Activated T-helper 1 cell treated with anti-CD3 and anti-CD28 coated beads, Interleukin-12 subunit alpha, Interleukin-12 subunit beta, Interleukin-2, Interleukin-4 antibody, amounts not matched to agents 30 ng/mL and 10 ng/mL and 1 ng/mL, durations not matched to agents 14 hours and 24 hours and 36 hours (primary cell): ENCODE measurements around the gene SPATA20. TPM values are rescaled to one million over a fixed set of nuclear protein-coding genes. Genes with fewer than 3 reads are reported as not detected.

Experiments
- DNase-seq: peaks from one replicate; pipeline ENCODE4 v3.0.0; 2021; ENCODE audit warnings: low spot score
- H3K27ac Mint-ChIP-seq: one replicate; pipeline ENCODE4 v1.8.0; 2021; ENCODE audit warnings: mild to moderate bottlenecking, mixed read lengths
- H3K27me3 Mint-ChIP-seq: one replicate; pipeline ENCODE4 v1.8.0; 2022; ENCODE audit warnings: mild to moderate bottlenecking, moderate library complexity, mixed read lengths; ENCODE audit not compliant: insufficient read depth
- H3K36me3 Mint-ChIP-seq: one replicate; pipeline ENCODE4 v1.8.0; 2021; ENCODE audit warnings: low read depth, mixed read lengths
- H3K4me1 Mint-ChIP-seq: one replicate; pipeline ENCODE4 v1.8.0; 2021; ENCODE audit warnings: low read depth, mixed read lengths
- H3K4me3 Mint-ChIP-seq: one replicate; pipeline ENCODE4 v1.8.0; 2021; ENCODE audit warnings: mild to moderate bottlenecking, moderate library complexity, mixed read lengths
- H3K9me3 Mint-ChIP-seq: one replicate; pipeline ENCODE4 v1.8.0; 2021; ENCODE audit warnings: mixed read lengths
- intact Hi-C: fragments of 100-400 bp; cut with micrococcal nuclease; formaldehyde crosslinking; loops from one replicate; pipeline ENCODE4 v1.15.1; 2024
- total RNA-seq: library from RNA; stranded (reverse); gene quantifications from 2 replicates; pipeline ENCODE4 v1.2.3, GENCODE V29; 2022

SPATA20 gene
- total RNA-seq, 1 donor from 2014 or later: 20.5 TPM

GRCh38 chr17:50527155-50527762 lies 19.7 kb upstream of the SPATA20 start:
- Mint-ChIP-seq H3K27ac (no peak overlapping the region), H3K36me3 (no peaks in the 10 kb centered on the region), H3K4me3 (no peak overlapping the region), H3K27me3 (peaks cover 21% of the 10 kb centered on the region), H3K9me3 (no peaks in the 10 kb centered on the region), H3K4me1 (no peaks in the 10 kb centered on the region)
- no peak for DNase-seq
- intact Hi-C loops: no loop called here

- Mint-ChIP-seq H3K9me3 (no peaks in the 10 kb centered on the region), H3K27me3 (peaks cover 27% of the 10 kb centered on the region), H3K36me3 (no peaks in the 10 kb centered on the region), H3K4me1 (no peaks in the 10 kb centered on the region), H3K4me3 (no peak overlapping the region), H3K27ac (no peak overlapping the region)
- intact Hi-C loops: no loop called here
- DNase-seq: no peak
These were observed 19.0 kb upstream of the SPATA20 start for GRCh38 chr17:50527949-50528474.

GRCh38 chr17:50529849-50530248 lies 17.1 kb upstream of the SPATA20 start:
- H3K4me1 Mint-ChIP-seq: peaks cover 4% of the 10 kb centered on the region
- intact Hi-C loops: no loop called here

GRCh38 chr17:50531428-50532025 lies 15.4 kb upstream of the SPATA20 start:
- no peak for DNase-seq
- Mint-ChIP-seq H3K27ac (no peak overlapping the region), H3K27me3 (peaks cover 47% of the 10 kb centered on the region), H3K9me3 (no peaks in the 10 kb centered on the region), H3K4me3 (no peak overlapping the region), H3K4me1 (peaks cover 4% of the 10 kb centered on the region), H3K36me3 (peaks cover 2% of the 10 kb centered on the region)
- intact Hi-C loops: no loop called here

More at GRCh38 chr17:50529849-50530248, 17.1 kb upstream of the SPATA20 start:
- H3K9me3 Mint-ChIP-seq: no peaks in the 10 kb centered on the region
- peaks cover 41% of the 10 kb centered on the region for H3K27me3 Mint-ChIP-seq
- H3K27ac Mint-ChIP-seq: no peak overlapping the region
- DNase-seq: no peak
- no peaks in the 10 kb centered on the region for H3K36me3 Mint-ChIP-seq
- no peak overlapping the region for H3K4me3 Mint-ChIP-seq

- no peak within 1 kb of the TSS for H3K27ac Mint-ChIP-seq
- H3K9me3 Mint-ChIP-seq: no peaks in the 10 kb centered on the region
- peaks cover 4% of the 10 kb centered on the region for H3K4me1 Mint-ChIP-seq
- intact Hi-C loops: no loop called here
- H3K4me3 Mint-ChIP-seq: no peak within 1 kb of the TSS
- peaks cover 47% of the 10 kb centered on the region for H3K27me3 Mint-ChIP-seq
- DNase-seq: no peak
- peaks cover 2% of the 10 kb centered on the region for H3K36me3 Mint-ChIP-seq
These were observed 14.4 kb upstream of the SPATA20 start, which contains the start of gene EPN3 for GRCh38 chr17:50532452-50533024. Gene EPN3, plus strand, starts transcription at chr17:50532735. Its CDS starts 3,822 bp downstream, at chr17:50536557.

GRCh38 chr17:50533185-50533584 lies 13.8 kb upstream of the SPATA20 start:
- peaks cover 4% of the 10 kb centered on the region for H3K4me1 Mint-ChIP-seq
- H3K27me3 Mint-ChIP-seq: peaks cover 47% of the 10 kb centered on the region
- H3K36me3 Mint-ChIP-seq: peaks cover 2% of the 10 kb centered on the region
- H3K4me3 Mint-ChIP-seq: no peak overlapping the region
- intact Hi-C loops: no loop called here
- DNase-seq: no peak
- H3K9me3 Mint-ChIP-seq: no peaks in the 10 kb centered on the region
- no peak overlapping the region for H3K27ac Mint-ChIP-seq

DNA sequence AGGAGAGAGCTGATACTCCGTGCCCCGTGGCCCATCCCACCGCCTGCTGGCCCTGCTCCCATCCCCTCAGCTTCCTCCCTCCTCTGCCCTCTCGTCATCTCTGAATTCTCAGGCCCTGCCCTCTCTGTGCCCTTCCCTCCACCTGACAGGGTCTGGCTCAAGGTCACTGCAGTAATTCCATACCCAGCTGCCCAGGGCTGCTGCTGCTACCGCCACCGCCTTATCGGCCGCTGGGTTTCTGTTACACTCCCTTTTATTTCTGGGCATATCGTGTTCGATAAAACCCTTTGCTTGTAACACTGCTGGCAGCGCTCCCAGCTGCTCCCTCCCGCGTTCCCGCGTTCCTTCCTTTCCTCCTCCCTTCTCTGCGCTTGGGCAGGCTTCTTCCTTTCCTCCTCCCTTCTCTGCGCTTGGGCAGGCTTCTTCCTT lies 13.2 kb upstream of the SPATA20 start:
- Mint-ChIP-seq H3K27me3 (peaks cover 47% of the 10 kb centered on the region), H3K4me3 (no peak overlapping the region), H3K36me3 (peaks cover 2% of the 10 kb centered on the region), H3K4me1 (peaks cover 4% of the 10 kb centered on the region), H3K9me3 (no peaks in the 10 kb centered on the region), H3K27ac (no peak overlapping the region)
- intact Hi-C loops: no loop called here
- DNase-seq: no peak

DNA sequence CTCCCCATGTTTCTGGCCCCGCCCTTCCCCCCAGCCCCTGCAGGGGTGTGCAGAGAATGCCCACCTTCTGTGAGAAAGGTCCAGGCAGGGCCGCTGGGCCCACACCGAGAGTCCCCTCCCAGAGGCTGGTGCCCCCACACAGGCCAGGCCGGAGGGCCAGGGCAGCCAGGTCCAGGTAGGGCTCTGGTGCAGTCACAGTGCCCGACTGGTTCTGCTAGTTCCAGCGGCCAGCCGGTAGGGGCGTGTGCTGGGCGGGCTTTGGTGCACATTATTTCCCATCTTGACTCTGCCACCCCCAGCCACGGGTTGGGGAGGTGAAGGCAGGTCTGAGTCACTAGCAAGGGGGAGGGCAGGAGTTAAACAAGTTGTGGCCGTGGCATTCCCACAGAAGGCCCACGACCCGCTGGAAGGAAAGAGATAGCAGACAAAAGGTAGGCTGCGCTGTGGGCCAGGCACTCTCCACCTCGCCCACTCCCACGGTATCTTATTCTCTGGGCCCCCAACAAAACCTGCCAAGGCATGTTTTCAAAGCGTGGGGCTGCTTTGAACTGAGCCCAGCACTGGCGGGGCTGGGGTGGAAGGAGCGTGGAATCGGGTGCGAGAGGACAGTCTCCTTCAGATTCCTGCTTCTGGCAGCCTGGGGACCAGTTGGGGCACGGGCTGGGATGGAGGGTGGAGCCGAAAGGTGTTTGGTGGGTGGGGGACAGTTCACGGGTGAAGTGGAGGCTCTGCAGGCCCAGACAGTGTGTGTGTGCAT lies 12.6 kb upstream of the SPATA20 start:
- Mint-ChIP-seq H3K9me3 (no peaks in the 10 kb centered on the region), H3K4me1 (peaks cover 4% of the 10 kb centered on the region), H3K4me3 (no peak overlapping the region), H3K27me3 (peaks cover 44% of the 10 kb centered on the region), H3K36me3 (peaks cover 2% of the 10 kb centered on the region), H3K27ac (no peak overlapping the region)
- no peak for DNase-seq
- intact Hi-C loops: no loop called here

GRCh38 chr17:50534979-50535326 lies 12.0 kb upstream of the SPATA20 start:
- DNase-seq: no peak
- peaks cover 2% of the 10 kb centered on the region for H3K36me3 Mint-ChIP-seq
- H3K4me3 Mint-ChIP-seq: no peak overlapping the region
- no peak overlapping the region for H3K27ac Mint-ChIP-seq
- intact Hi-C loops: no loop called here
- H3K9me3 Mint-ChIP-seq: no peaks in the 10 kb centered on the region
- H3K4me1 Mint-ChIP-seq: peaks cover 4% of the 10 kb centered on the region
- H3K27me3 Mint-ChIP-seq: peaks cover 47% of the 10 kb centered on the region

GRCh38 chr17:50535407-50535806 lies 11.6 kb upstream of the SPATA20 start:
- DNase-seq: no peak
- Mint-ChIP-seq H3K27me3 (peaks cover 47% of the 10 kb centered on the region), H3K36me3 (peaks cover 2% of the 10 kb centered on the region), H3K4me3 (no peak overlapping the region), H3K4me1 (peaks cover 4% of the 10 kb centered on the region), H3K9me3 (no peaks in the 10 kb centered on the region), H3K27ac (no peak overlapping the region)
- intact Hi-C loops: no loop called here

- intact Hi-C loops: no loop called here
- Mint-ChIP-seq H3K36me3 (peaks cover 2% of the 10 kb centered on the region), H3K4me3 (no peak overlapping the region), H3K4me1 (peaks cover 10% of the 10 kb centered on the region), H3K27me3 (peaks cover 33% of the 10 kb centered on the region), H3K9me3 (no peaks in the 10 kb centered on the region), H3K27ac (no peak overlapping the region)
- DNase-seq: no peak
These were observed 10.0 kb upstream of the SPATA20 start for GRCh38 chr17:50536683-50537646.
